Nephron (organoid): ENCODE results near the gene BRD3OS.

ENCODE experiments used
- H3K27ac Mint-ChIP-seq, 3 experiments: 2 replicates each; pipeline ENCODE4 v1.8.0; 2020; ENCODE audit warnings: mixed read lengths in 3 of 3, mild to moderate bottlenecking in 2 of 3, moderate library complexity in 1 of 3
- H3K27me3 Mint-ChIP-seq: 2 replicates; pipeline ENCODE4 v1.8.0; 2021; ENCODE audit warnings: low read depth, mild to moderate bottlenecking, moderate library complexity, mixed read lengths
- H3K36me3 Mint-ChIP-seq: 2 replicates; pipeline ENCODE4 v1.8.0; 2020; ENCODE audit warnings: low read depth, mixed read lengths
- H3K4me1 Mint-ChIP-seq: 2 replicates; pipeline ENCODE4 v1.8.0; 2020; ENCODE audit warnings: mixed read lengths
- H3K4me3 Mint-ChIP-seq, 3 experiments: 2 replicates each; pipeline ENCODE4 v1.8.0; 2020; ENCODE audit warnings: mild to moderate bottlenecking in 3 of 3, mixed read lengths in 3 of 3, moderate library complexity in 2 of 3
- H3K9me3 Mint-ChIP-seq: 2 replicates; pipeline ENCODE4 v1.8.0; 2020; ENCODE audit warnings: mixed read lengths
- TF ChIP-seq, protein P1 (sequence below), 3 experiments: fragments of 200-600 bp; sonication (generic); IDR thresholded peaks; one replicate each; pipeline ENCODE4 v1.5.0; 2021; ENCODE audit warnings: antibody characterized with exemption in 3 of 3; ENCODE audit not compliant: unreplicated experiment in 3 of 3

The BRD3OS gene

DNA sequence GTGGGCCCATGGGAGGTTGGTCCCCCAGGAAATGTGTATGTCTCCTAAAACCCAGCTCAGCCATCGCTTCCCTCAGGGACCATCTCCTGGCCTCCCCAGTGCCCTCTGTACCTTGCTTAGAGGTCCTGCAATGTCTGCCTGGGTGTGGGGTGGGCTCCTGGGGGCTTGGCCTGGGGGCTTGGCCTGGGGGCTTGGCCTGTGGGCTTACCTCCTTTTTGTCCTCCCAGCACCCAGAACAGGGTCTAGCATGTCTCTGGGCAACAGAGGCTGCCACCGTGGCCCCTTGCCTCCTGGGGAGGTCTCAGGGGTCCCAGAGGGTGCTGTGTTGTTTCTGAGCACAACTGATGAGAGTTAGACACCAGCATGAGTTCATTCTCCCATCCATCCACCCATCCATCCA is 22.5 kb upstream of the BRD3OS start:
- H3K27ac Mint-ChIP-seq, result no peak overlapping the region
- peaks cover 25% of the 10 kb centered on the region for H3K4me1 Mint-ChIP-seq
- H3K36me3 Mint-ChIP-seq, result no peaks in the 10 kb centered on the region
- H3K4me3 Mint-ChIP-seq, result no peak overlapping the region
- TF ChIP-seq, protein P1, sequence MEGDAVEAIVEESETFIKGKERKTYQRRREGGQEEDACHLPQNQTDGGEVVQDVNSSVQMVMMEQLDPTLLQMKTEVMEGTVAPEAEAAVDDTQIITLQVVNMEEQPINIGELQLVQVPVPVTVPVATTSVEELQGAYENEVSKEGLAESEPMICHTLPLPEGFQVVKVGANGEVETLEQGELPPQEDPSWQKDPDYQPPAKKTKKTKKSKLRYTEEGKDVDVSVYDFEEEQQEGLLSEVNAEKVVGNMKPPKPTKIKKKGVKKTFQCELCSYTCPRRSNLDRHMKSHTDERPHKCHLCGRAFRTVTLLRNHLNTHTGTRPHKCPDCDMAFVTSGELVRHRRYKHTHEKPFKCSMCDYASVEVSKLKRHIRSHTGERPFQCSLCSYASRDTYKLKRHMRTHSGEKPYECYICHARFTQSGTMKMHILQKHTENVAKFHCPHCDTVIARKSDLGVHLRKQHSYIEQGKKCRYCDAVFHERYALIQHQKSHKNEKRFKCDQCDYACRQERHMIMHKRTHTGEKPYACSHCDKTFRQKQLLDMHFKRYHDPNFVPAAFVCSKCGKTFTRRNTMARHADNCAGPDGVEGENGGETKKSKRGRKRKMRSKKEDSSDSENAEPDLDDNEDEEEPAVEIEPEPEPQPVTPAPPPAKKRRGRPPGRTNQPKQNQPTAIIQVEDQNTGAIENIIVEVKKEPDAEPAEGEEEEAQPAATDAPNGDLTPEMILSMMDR (IDR thresholded peaks at IDR 0.05; ENCODE audit: unreplicated experiment in 3 of 3), result no peak
- peaks cover 18% of the 10 kb centered on the region for H3K27me3 Mint-ChIP-seq
- H3K9me3 Mint-ChIP-seq, result peaks cover 3% of the 10 kb centered on the region

DNA sequence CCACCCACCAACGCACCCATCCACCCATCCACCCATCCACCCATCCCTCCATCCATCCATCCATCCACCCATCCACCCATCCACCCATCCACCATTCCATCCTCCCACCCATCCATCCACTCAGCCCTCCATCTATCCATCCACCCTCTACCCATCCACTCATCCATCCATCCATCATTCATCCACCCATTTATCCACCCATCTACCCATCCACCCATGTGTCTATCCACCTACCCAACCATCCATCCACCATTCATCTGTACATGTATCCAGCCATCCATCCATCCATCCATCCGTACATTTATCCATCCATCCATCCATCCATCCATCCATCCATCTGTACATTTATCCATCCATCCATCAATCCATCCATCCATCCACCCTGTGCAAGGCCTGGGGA is 22.0 kb upstream of the BRD3OS start:
- H3K9me3 Mint-ChIP-seq, result peaks cover 3% of the 10 kb centered on the region
- no peak overlapping the region for H3K4me3 Mint-ChIP-seq
- TF ChIP-seq, protein P1 (IDR thresholded peaks at IDR 0.05; ENCODE audit: unreplicated experiment in 3 of 3), result no peak

DNA sequence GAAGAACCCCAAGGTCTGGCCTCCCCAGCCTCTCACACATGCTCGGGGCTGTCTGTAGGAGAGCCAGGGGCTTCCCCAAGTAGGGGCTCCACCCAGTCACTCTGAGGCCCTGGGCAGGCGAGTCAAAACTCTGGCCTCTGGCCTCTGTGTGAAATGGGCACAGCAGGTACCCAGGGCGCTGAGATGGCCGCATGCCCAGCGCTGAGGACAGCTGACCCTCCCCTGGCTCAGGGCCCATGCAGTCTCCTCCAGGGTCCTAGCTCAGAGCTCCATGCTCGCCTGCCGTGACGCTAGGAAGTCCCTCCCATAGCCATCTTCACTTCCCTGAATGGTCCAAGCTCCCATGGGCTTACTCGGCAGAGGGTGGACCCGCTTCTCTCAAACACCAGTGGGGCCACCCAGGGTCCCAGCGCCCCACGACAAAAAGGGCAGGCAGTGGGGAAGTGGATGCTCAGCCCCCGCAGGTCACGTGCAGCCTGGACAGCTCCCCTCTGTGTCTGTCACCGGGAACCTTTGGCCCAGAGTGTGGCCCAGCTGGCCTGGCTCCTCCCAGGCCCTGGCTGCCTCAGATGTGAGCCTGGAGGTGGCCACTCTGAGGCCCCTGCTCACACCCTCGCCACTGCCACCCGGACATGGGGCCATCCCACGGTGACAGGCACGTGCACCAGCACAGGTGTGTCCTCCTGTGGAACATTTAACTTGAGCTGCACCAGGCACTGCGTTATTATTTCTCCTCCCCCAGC is 21.0 kb upstream of the BRD3OS start:
- TF ChIP-seq, protein P1 (IDR thresholded peaks at IDR 0.05; ENCODE audit: unreplicated experiment in 3 of 3), result no peak
- peaks cover 23% of the 10 kb centered on the region for H3K4me1 Mint-ChIP-seq
- peaks cover 27% of the 10 kb centered on the region for H3K27me3 Mint-ChIP-seq
- H3K4me3 Mint-ChIP-seq, result no peak overlapping the region
- H3K9me3 Mint-ChIP-seq, result peaks cover 3% of the 10 kb centered on the region
- H3K36me3 Mint-ChIP-seq, result no peaks in the 10 kb centered on the region
- H3K27ac Mint-ChIP-seq, result no peak overlapping the region

More for the DNA sequence above, 22.0 kb upstream of the BRD3OS start:
- H3K36me3 Mint-ChIP-seq, result no peaks in the 10 kb centered on the region
- H3K4me1 Mint-ChIP-seq, result peaks cover 25% of the 10 kb centered on the region
- peaks cover 20% of the 10 kb centered on the region for H3K27me3 Mint-ChIP-seq
- no peak overlapping the region for H3K27ac Mint-ChIP-seq

DNA sequence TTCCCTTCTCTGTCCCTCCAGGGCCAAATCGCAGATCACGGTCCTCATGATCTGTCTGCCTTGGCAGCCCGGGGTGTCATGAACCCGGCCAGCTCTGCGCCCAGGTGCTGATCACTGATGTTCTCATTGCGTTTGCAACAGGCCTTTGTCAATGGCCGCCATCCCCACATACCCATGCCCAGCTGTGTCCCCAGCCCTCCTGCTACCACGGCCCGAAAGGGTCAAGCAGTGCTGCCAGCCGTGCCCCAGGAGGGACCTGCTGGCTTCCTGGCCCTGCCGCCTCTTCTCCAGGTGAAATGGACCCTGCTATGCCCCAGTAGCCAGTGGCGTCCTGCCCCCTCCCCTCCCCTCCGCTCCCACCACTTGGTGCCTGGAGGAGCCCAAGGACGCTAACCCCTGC is 20.4 kb upstream of the BRD3OS start:
- TF ChIP-seq, protein P1 (IDR thresholded peaks at IDR 0.05; ENCODE audit: unreplicated experiment in 3 of 3), result no peak
- Mint-ChIP-seq H3K36me3 (peaks cover under 1% of the 10 kb centered on the region), H3K27me3 (peaks cover 27% of the 10 kb centered on the region), H3K4me1 (peaks cover 17% of the 10 kb centered on the region), H3K9me3 (peaks cover 3% of the 10 kb centered on the region), H3K4me3 (no peak overlapping the region), H3K27ac (no peak overlapping the region)

DNA sequence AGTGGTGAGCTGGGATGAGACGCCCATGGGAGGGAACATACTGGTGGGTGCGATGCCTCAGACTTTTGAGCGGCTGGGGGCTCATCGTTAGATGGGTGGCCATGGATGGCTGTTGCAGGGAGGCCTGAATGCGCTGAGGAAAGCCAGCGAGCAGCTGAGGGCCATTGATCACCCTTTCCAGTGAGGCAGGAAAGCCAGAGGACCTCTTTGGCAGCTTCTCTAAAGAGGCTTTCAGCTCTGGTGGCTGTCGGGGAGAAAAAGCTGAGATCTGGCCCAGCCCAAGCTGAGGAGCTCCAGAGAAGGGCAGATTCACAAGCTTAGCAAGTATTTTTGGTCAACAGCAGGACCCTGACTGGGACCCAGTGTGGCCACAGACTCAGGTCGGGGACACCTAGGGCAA is 19.9 kb upstream of the BRD3OS start:
- Mint-ChIP-seq H3K27me3 (peaks cover 26% of the 10 kb centered on the region), H3K9me3 (peaks cover 3% of the 10 kb centered on the region), H3K4me1 (peaks cover 12% of the 10 kb centered on the region), H3K27ac (no peak overlapping the region), H3K4me3 (no peak overlapping the region), H3K36me3 (peaks cover 4% of the 10 kb centered on the region)
- TF ChIP-seq, protein P1 (IDR thresholded peaks at IDR 0.05; ENCODE audit: unreplicated experiment in 3 of 3), result no peak

DNA sequence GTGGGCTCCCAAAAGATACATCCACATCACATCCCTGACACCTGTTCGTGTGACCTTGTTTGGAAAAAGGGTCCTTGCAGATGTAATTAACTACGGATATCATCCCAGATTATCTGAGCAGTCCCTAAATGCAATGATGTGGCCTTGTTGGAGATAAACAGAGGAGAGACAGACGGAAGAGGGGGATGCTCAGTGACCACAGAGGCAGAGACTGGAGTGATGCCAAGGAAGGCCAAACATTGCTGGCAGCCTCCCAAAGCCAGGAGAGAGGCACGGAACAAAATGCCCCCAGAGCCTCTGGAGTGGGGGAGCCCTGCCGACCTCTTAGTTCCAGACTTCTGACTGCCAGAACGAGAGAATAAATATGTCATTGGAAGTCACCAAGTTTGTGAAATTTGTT is 18.1 kb upstream of the BRD3OS start:
- Mint-ChIP-seq H3K4me1 (peaks cover 7% of the 10 kb centered on the region), H3K27ac (no peak overlapping the region), H3K9me3 (peaks cover 6% of the 10 kb centered on the region), H3K27me3 (peaks cover 20% of the 10 kb centered on the region), H3K36me3 (peaks cover 11% of the 10 kb centered on the region), H3K4me3 (no peak overlapping the region)
- TF ChIP-seq, protein P1 (IDR thresholded peaks at IDR 0.05; ENCODE audit: unreplicated experiment in 3 of 3), result no peak
